Fibroblast of lung (primary cell): ENCODE data around the gene FPGS. TPM values are rescaled to one million over a fixed set of nuclear protein-coding genes. Genes with fewer than 3 reads are reported as not detected.

Source experiments
- DNase-seq, 2 donors: peaks; one replicate each; pipeline versions ENCODE4 v3.0.0 to v3.0.0-alpha.2; 2010; ENCODE audit warnings: low read depth in 2 of 2
- H2AFZ ChIP-seq: 2 replicates; pipeline ENCODE4 v1.5.1; 2012; ENCODE audit warnings: low read length, control low read depth, inconsistent platforms
- H3K27ac ChIP-seq: 2 replicates; pipeline ENCODE4 v1.5.1; 2011; ENCODE audit warnings: low read length, control low read depth; ENCODE audit not compliant: insufficient read depth
- H3K27me3 ChIP-seq: 2 replicates; pipeline ENCODE4 v1.5.1; 2011; ENCODE audit warnings: mild to moderate bottlenecking, low read length; ENCODE audit not compliant: control insufficient read depth, insufficient read depth
- H3K36me3 ChIP-seq: 2 replicates; pipeline ENCODE4 v1.5.1; 2011; ENCODE audit warnings: low read length; ENCODE audit not compliant: control insufficient read depth, insufficient read depth
- H3K4me1 ChIP-seq: 2 replicates; pipeline ENCODE4 v1.5.1; 2011; ENCODE audit warnings: low read length; ENCODE audit not compliant: control insufficient read depth, insufficient read depth; ENCODE audit errors: extremely low read depth
- H3K4me2 ChIP-seq: 2 replicates; pipeline ENCODE4 v1.5.1; 2011; ENCODE audit warnings: low read length, control low read depth; ENCODE audit not compliant: insufficient read depth; ENCODE audit errors: extremely low read depth
- H3K4me3 ChIP-seq, 4 experiments: fragments of 200-600 bp in 1 of 4; sonication (generic) in 1 of 4; replicated peaks in 1 of 4; 2 replicates each; pipeline ENCODE4 v1.5.1; 2011 to 2016; ENCODE audit warnings: low read length in 4 of 4, low read depth in 3 of 4, mild to moderate bottlenecking in 3 of 4, control low read depth in 2 of 4, inconsistent platforms in 1 of 4, mixed read lengths in 1 of 4; ENCODE audit not compliant: insufficient read depth in 1 of 4; ENCODE audit errors: control extremely low read depth in 1 of 4
- H3K79me2 ChIP-seq: 2 replicates; pipeline ENCODE4 v1.5.1; 2012; ENCODE audit warnings: mild to moderate bottlenecking, low read length, inconsistent platforms; ENCODE audit not compliant: control insufficient read depth, insufficient read depth
- H3K9ac ChIP-seq: 2 replicates; pipeline ENCODE4 v1.5.1; 2011; ENCODE audit warnings: mild to moderate bottlenecking, low read length, control low read depth; ENCODE audit not compliant: insufficient read depth
- H3K9me3 ChIP-seq: 2 replicates; pipeline ENCODE4 v1.5.1; 2012; ENCODE audit warnings: low read depth, low read length; ENCODE audit not compliant: control insufficient read depth, insufficient read depth
- H4K20me1 ChIP-seq: 2 replicates; pipeline ENCODE4 v1.5.1; 2011; ENCODE audit warnings: low read length; ENCODE audit not compliant: control insufficient read depth, insufficient read depth; ENCODE audit errors: extremely low read depth
- EZH2 ChIP-seq: IDR thresholded peaks from 2 replicates; pipeline ENCODE4 v1.5.1; 2012; ENCODE audit warnings: low read length, control low read depth, mild to moderate bottlenecking; ENCODE audit errors: missing control alignments
- polyA plus RNA-seq, 2 donors: library from polyadenylated mRNA; depleted of rRNA in 1 of 2; stranded (reverse) in 1 of 2; unstranded in 1 of 2; fragments of >200 nt; gene quantifications; 2 replicates each; pipeline ENCODE4 v1.2.1, GENCODE V29; 2011 to 2012; ENCODE audit warnings: missing spikeins in 1 of 2
- total RNA-seq: library from RNA; depleted of rRNA; stranded (reverse); fragments of >200 nt; gene quantifications from 2 replicates; pipeline ENCODE4 v1.2.1, GENCODE V29; 2014
- TF ChIP-seq, protein P1 (sequence below), 2 donors: IDR thresholded peaks in 1 of 2; conservative IDR thresholded peaks in 1 of 2; 1 replicate in 1 of 2; 2 replicates in 1 of 2; pipeline ENCODE4 v1.5.1; 2011 to 2012; ENCODE audit warnings: low read length in 2 of 2, control low read depth in 1 of 2, inconsistent platforms in 1 of 2, low read depth in 1 of 2, mild to moderate bottlenecking in 1 of 2

FPGS gene
- total and polyA plus RNA-seq, 2 donors (not counting 1 experiment from before 2014, with no cell fraction given), result 42.4 to 77.0 TPM

DNA sequence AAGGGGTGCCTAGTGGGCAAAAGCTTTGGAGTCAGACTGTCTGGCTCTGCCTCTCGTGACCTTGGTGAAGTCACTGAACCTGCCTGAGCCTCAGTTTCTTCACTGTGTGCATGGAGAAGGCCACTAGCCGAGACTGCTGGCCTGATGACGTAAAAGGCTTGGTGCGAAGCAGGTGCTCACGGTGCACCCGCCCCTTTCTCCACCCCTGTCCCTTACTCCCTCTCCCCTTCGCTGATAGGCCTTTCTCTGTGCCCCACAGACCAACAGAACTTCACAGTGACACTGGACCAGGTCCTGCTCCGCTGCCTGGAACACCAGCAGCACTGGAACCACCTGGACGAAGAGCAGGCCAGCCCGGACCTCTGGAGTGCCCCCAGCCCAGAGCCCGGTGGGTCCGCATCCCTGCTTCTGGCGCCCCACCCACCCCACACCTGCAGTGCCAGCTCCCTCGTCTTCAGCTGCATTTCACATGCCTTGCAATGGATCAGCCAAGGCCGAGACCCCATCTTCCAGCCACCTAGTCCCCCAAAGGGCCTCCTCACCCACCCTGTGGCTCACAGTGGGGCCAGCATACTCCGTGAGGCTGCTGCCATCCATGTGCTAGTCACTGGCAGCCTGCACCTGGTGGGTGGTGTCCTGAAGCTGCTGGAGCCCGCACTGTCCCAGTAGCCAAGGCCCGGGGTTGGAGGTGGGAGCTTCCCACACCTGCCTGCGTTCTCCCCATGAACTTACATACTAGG, 10.4 kb downstream of the FPGS start:
- TF ChIP-seq, protein P1, sequence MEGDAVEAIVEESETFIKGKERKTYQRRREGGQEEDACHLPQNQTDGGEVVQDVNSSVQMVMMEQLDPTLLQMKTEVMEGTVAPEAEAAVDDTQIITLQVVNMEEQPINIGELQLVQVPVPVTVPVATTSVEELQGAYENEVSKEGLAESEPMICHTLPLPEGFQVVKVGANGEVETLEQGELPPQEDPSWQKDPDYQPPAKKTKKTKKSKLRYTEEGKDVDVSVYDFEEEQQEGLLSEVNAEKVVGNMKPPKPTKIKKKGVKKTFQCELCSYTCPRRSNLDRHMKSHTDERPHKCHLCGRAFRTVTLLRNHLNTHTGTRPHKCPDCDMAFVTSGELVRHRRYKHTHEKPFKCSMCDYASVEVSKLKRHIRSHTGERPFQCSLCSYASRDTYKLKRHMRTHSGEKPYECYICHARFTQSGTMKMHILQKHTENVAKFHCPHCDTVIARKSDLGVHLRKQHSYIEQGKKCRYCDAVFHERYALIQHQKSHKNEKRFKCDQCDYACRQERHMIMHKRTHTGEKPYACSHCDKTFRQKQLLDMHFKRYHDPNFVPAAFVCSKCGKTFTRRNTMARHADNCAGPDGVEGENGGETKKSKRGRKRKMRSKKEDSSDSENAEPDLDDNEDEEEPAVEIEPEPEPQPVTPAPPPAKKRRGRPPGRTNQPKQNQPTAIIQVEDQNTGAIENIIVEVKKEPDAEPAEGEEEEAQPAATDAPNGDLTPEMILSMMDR (conservative IDR thresholded peaks at IDR 0.05 in 1 of 2, IDR thresholded peaks at IDR 0.05 in 1 of 2; ENCODE audit: low read depth in 1 of 2, low read length in 2 of 2), result no peak
- TF ChIP-seq EZH2, result no peak
- DNase-seq, result no peak
- no peaks in the 10 kb centered on the region for H3K9me3 ChIP-seq
- no peak overlapping the region for H3K9ac ChIP-seq
- no peaks in the 10 kb centered on the region for H3K79me2 ChIP-seq
- no peaks in the 10 kb centered on the region for H3K4me1 ChIP-seq
- peaks cover 44% of the 10 kb centered on the region for H3K36me3 ChIP-seq
- H3K27ac ChIP-seq, result no peak overlapping the region
- H3K27me3 ChIP-seq, result no peaks in the 10 kb centered on the region
- no peaks in the 10 kb centered on the region for H4K20me1 ChIP-seq
- no peak overlapping the region for H2AFZ ChIP-seq
- H3K4me2 ChIP-seq, result no peak overlapping the region
- no peak overlapping the region for H3K4me3 ChIP-seq

- peaks cover 48% of the 10 kb centered on the region for H3K36me3 ChIP-seq
- H3K27ac ChIP-seq, result no peak overlapping the region
Measured at GRCh38 chr9:127813686-127814226, 11.1 kb downstream of the FPGS start.

More at GRCh38 chr9:127813686-127814226, 11.1 kb downstream of the FPGS start:
- Histone ChIP-seq H2AFZ (no peak overlapping the region), H3K79me2 (no peaks in the 10 kb centered on the region), H3K4me3 (no peak overlapping the region), H3K27me3 (no peaks in the 10 kb centered on the region), H3K4me2 (no peak overlapping the region), H3K4me1 (no peaks in the 10 kb centered on the region), H3K9me3 (no peaks in the 10 kb centered on the region), H4K20me1 (no peaks in the 10 kb centered on the region), H3K9ac (no peak overlapping the region)
- TF ChIP-seq EZH2, result no peak
- TF ChIP-seq, protein P1 (conservative IDR thresholded peaks at IDR 0.05 in 1 of 2, IDR thresholded peaks at IDR 0.05 in 1 of 2; ENCODE audit: low read depth in 1 of 2, low read length in 2 of 2), result no peak
- no peak for DNase-seq
